Measurements from ENCODE around the gene DAW1. TPM values are rescaled to one million over a fixed set of nuclear protein-coding genes. Genes with fewer than 3 reads are reported as not detected.

The DAW1 gene
- total RNA-seq, 4 donors from 2014 or later: 0.29 to 2.5 TPM; not detected in 2

- DNase-seq: no peak
- Histone ChIP-seq H3K36me3 (no peaks in the 10 kb centered on the region), H3K4me3 (no peak overlapping the region), H3K9me3 (no peaks in the 10 kb centered on the region), H3K27me3 (no peaks in the 10 kb centered on the region), H3K27ac (no peak overlapping the region), H3K4me1 (no peaks in the 10 kb centered on the region)
- no peak for TF ChIP-seq CTCF (IDR thresholded peaks at IDR 0.05)
- TF ChIP-seq POLR2A (IDR thresholded peaks at IDR 0.05): no peak
- intact Hi-C loops (cut with DNase I; ENCODE audit: low total_unique reads): no loop called here
Observed at GRCh38 chr2:227860221-227860641, 11.2 kb upstream of the DAW1 start.

GRCh38 chr2:227861011-227861410 lies 10.4 kb upstream of the DAW1 start:
- DNase-seq: no peak
- no peak overlapping the region for H3K4me3 ChIP-seq
- intact Hi-C loops (cut with DNase I; ENCODE audit: low total_unique reads): no loop called here
- no peaks in the 10 kb centered on the region for H3K36me3 ChIP-seq
- TF ChIP-seq CTCF (IDR thresholded peaks at IDR 0.05) (no peak), POLR2A (IDR thresholded peaks at IDR 0.05) (no peak)
- H3K27me3 ChIP-seq: no peaks in the 10 kb centered on the region
- no peaks in the 10 kb centered on the region for H3K4me1 ChIP-seq
- no peak overlapping the region for H3K27ac ChIP-seq
- H3K9me3 ChIP-seq: no peaks in the 10 kb centered on the region

- no peaks in the 10 kb centered on the region for H3K4me1 ChIP-seq
- no peaks in the 10 kb centered on the region for H3K27me3 ChIP-seq
- no peaks in the 10 kb centered on the region for H3K36me3 ChIP-seq
- H3K9me3 ChIP-seq: no peaks in the 10 kb centered on the region
- intact Hi-C loops (cut with DNase I; ENCODE audit: low total_unique reads): no loop called here
- no peak overlapping the region for H3K4me3 ChIP-seq
- H3K27ac ChIP-seq: no peak overlapping the region
- TF ChIP-seq CTCF (IDR thresholded peaks at IDR 0.05) (no peak), POLR2A (IDR thresholded peaks at IDR 0.05) (no peak)
- DNase-seq: no peak
Observed at GRCh38 chr2:227862227-227862740, 9.1 kb upstream of the DAW1 start.

- H3K4me3 ChIP-seq: no peak overlapping the region
- H3K27me3 ChIP-seq: no peaks in the 10 kb centered on the region
- no peak for DNase-seq
- H3K9me3 ChIP-seq: no peaks in the 10 kb centered on the region
- H3K4me1 ChIP-seq: no peaks in the 10 kb centered on the region
- H3K27ac ChIP-seq: no peak overlapping the region
- H3K36me3 ChIP-seq: no peaks in the 10 kb centered on the region
- no peak for TF ChIP-seq CTCF (IDR thresholded peaks at IDR 0.05)
- TF ChIP-seq POLR2A (IDR thresholded peaks at IDR 0.05): no peak
- intact Hi-C loops (cut with DNase I; ENCODE audit: low total_unique reads): no loop called here
Observed at GRCh38 chr2:227862741-227863588, 8.5 kb upstream of the DAW1 start.

- no peaks in the 10 kb centered on the region for H3K9me3 ChIP-seq
- DNase-seq: no peak
- no peak for TF ChIP-seq CTCF (IDR thresholded peaks at IDR 0.05)
- TF ChIP-seq POLR2A (IDR thresholded peaks at IDR 0.05): no peak
- no peaks in the 10 kb centered on the region for H3K4me1 ChIP-seq
- intact Hi-C loops (cut with DNase I; ENCODE audit: low total_unique reads): no loop called here
- no peaks in the 10 kb centered on the region for H3K27me3 ChIP-seq
- no peaks in the 10 kb centered on the region for H3K36me3 ChIP-seq
- no peak overlapping the region for H3K4me3 ChIP-seq
- no peak overlapping the region for H3K27ac ChIP-seq
Observed at GRCh38 chr2:227864161-227864756, 7.2 kb upstream of the DAW1 start.

Data from uterus (tissue), 4 donors.